ENCODE data around the gene SUN5. TPM values are rescaled to one million over a fixed set of nuclear protein-coding genes. Genes with fewer than 3 reads are reported as not detected.

SUN5 gene
- total RNA-seq, 1 experiment from 2014 or later: not detected

DNA sequence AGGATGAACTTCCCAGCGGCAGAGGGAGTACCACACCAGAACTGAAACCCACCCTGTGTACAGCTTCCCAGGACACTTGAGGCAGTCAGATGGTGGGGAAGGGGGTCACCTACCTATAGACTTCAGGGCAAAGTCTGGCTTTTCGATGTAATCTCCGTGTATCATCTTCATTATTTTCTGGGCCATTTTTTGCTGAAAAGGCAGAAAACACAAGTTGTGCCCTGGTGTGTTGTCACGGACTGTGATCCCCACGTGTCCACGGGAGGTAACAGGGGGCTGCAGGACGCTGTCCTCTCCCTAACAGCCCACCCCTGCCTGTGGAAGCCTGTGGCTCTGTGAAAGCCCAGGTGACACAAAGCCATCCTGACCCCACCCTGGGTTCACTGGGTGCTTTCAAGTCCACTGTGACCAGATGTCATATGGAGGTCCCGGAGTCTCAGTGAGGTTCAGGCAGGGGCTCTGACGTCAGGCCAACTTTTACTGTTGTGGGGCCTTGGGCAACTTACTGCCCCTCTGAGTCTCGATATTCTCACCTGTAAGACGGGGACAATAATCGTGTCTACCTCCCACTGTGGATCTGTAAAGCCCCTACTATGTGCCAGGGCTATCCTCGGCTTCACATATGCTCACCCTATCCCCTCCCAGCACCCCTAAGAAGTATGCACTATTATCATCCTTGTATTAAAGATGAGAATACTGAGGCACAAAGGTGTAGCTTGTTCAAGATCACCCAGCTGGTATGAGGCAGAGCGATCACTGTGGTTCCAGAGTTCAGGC is 14.5 kb downstream of the SUN5 start:
- no peak overlapping the region for H3K27ac ChIP-seq (ENCODE audit: insufficient read length, low read depth, low read length)
- Mint-ChIP-seq H3K36me3 (ENCODE audit: insufficient read depth in 1 of 3, low read depth in 3 of 3) (no peaks in the 10 kb centered on the region), H3K27me3 (ENCODE audit: low read depth) (peaks cover 4% of the 10 kb centered on the region), H3K4me1 (no peaks in the 10 kb centered on the region), H3K9me3 (no peaks in the 10 kb centered on the region), H3K27ac (no peak overlapping the region), H3K4me3 (no peak overlapping the region)
- no peak overlapping the region for H4K8ac ChIP-seq (replicated peaks; ENCODE audit: insufficient read length, low read depth, low read length)
- TF ChIP-seq, protein P1, sequence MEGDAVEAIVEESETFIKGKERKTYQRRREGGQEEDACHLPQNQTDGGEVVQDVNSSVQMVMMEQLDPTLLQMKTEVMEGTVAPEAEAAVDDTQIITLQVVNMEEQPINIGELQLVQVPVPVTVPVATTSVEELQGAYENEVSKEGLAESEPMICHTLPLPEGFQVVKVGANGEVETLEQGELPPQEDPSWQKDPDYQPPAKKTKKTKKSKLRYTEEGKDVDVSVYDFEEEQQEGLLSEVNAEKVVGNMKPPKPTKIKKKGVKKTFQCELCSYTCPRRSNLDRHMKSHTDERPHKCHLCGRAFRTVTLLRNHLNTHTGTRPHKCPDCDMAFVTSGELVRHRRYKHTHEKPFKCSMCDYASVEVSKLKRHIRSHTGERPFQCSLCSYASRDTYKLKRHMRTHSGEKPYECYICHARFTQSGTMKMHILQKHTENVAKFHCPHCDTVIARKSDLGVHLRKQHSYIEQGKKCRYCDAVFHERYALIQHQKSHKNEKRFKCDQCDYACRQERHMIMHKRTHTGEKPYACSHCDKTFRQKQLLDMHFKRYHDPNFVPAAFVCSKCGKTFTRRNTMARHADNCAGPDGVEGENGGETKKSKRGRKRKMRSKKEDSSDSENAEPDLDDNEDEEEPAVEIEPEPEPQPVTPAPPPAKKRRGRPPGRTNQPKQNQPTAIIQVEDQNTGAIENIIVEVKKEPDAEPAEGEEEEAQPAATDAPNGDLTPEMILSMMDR (conservative IDR thresholded peaks at IDR 0.05): no peak
- H3K27me3 ChIP-seq (ENCODE audit: insufficient read depth, low read length): no peaks in the 10 kb centered on the region
- H4K91ac ChIP-seq (ENCODE audit: insufficient read length, low read depth, low read length): no peak overlapping the region
- no peak overlapping the region for H3K56ac ChIP-seq (ENCODE audit: insufficient read length, low read depth, low read length)
- no peak overlapping the region for H2AFZ ChIP-seq (ENCODE audit: low read length)
- no peak overlapping the region for H3K9ac ChIP-seq (ENCODE audit: extremely low read depth, insufficient read length, low read length)
- H3K9me3 ChIP-seq (ENCODE audit: control insufficient read depth, low read depth, low read length): no peaks in the 10 kb centered on the region
- H3K4me2 ChIP-seq (ENCODE audit: insufficient read depth, insufficient read length, low read length): no peak overlapping the region
- no peak overlapping the region for H3T11ph ChIP-seq (ENCODE audit: low read length)
- H3K4ac ChIP-seq (ENCODE audit: low read depth, low read length): no peak overlapping the region
- DNase-seq: no peak
- no peak overlapping the region for H2BK20ac ChIP-seq (ENCODE audit: low read depth, low read length, poor library complexity, severe bottlenecking)
- H2BK12ac ChIP-seq (ENCODE audit: insufficient read length, low read depth, low read length): no peak overlapping the region
- no peak overlapping the region for H2AK5ac ChIP-seq (ENCODE audit: insufficient read length, low read length)
- H3K79me2 ChIP-seq (ENCODE audit: insufficient read depth, low read length): no peaks in the 10 kb centered on the region
- no peak overlapping the region for H4K5ac ChIP-seq (ENCODE audit: insufficient read length, low read depth, low read length)
- no peaks in the 10 kb centered on the region for H3K23me2 ChIP-seq (ENCODE audit: insufficient read length, low read depth, low read length, poor library complexity, severe bottlenecking)
- no CpG with 5 or more reads among the region's 14 CpGs for WGBS (ENCODE audit: extremely low coverage, insufficient read length, low lambda C conversion rate)
- no peaks in the 10 kb centered on the region for H4K20me1 ChIP-seq (ENCODE audit: control insufficient read depth, insufficient read depth, insufficient read length)
- no peak overlapping the region for H3K18ac ChIP-seq (ENCODE audit: insufficient read length, low read depth, low read length)
- no peaks in the 10 kb centered on the region for H3K79me1 ChIP-seq (ENCODE audit: insufficient read depth, low read depth, low read length, poor library complexity, severe bottlenecking)
- H2BK120ac ChIP-seq (ENCODE audit: low read depth, low read length, poor library complexity, severe bottlenecking): no peak overlapping the region
- H3K14ac ChIP-seq (ENCODE audit: insufficient read depth, low read length): no peak overlapping the region
- H3K23ac ChIP-seq (ENCODE audit: insufficient read length, low read depth, low read length): no peak overlapping the region
- no peak overlapping the region for H2BK15ac ChIP-seq (ENCODE audit: low read depth, low read length)
- no peaks in the 10 kb centered on the region for H3K4me1 ChIP-seq (ENCODE audit: insufficient read depth, low read length)
- no peak overlapping the region for H2BK5ac ChIP-seq (ENCODE audit: insufficient read length, low read length)
